ENCODE measurements around the gene CKS1B. TPM values are rescaled to one million over a fixed set of nuclear protein-coding genes. Genes with fewer than 3 reads are reported as not detected.

The CKS1B gene
- total and polyA plus RNA-seq, 8 donors = 4.7 to 73.3 (median 30.6) TPM

DNA sequence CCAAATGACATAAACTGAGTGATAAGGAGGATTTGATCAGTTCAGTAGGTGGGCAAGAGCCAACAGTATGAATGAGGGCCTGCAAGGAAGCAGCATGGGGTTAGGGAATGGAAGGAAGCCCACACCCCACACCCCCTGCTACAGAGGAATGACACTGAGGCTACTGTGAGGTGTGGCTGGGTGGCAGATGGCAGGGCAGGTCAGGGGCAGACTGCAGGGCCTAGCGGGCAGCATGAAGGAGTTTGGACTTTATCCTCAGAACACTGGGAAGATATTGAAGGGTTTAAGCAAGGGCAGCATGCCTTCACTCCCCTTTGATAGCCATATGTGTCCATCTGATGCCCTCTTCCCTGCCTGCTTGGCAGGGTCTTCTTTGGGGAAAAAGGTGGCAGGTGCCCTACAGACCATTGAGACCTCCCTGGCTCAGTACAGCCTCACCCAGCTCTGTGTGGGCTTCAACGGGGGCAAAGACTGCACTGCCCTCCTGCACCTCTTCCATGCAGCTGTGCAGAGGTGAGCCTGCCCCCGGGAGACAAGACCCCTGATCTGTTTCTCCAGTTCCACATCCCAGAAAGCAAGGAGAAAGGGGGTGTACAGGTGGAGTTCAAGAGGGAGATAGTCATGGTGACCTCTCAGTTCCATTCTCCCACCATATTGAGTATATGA, 14.8 kb downstream of the CKS1B start:
- no peak for DNase-seq
- no peak for TF ChIP-seq POLR2A (IDR thresholded peaks at IDR 0.05)
- TF ChIP-seq, protein P1, sequence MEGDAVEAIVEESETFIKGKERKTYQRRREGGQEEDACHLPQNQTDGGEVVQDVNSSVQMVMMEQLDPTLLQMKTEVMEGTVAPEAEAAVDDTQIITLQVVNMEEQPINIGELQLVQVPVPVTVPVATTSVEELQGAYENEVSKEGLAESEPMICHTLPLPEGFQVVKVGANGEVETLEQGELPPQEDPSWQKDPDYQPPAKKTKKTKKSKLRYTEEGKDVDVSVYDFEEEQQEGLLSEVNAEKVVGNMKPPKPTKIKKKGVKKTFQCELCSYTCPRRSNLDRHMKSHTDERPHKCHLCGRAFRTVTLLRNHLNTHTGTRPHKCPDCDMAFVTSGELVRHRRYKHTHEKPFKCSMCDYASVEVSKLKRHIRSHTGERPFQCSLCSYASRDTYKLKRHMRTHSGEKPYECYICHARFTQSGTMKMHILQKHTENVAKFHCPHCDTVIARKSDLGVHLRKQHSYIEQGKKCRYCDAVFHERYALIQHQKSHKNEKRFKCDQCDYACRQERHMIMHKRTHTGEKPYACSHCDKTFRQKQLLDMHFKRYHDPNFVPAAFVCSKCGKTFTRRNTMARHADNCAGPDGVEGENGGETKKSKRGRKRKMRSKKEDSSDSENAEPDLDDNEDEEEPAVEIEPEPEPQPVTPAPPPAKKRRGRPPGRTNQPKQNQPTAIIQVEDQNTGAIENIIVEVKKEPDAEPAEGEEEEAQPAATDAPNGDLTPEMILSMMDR (IDR thresholded peaks at IDR 0.05) = no peak
- no peak for TF ChIP-seq EP300 (IDR thresholded peaks at IDR 0.05)
- no peak for TF ChIP-seq POLR2AphosphoS5 (IDR thresholded peaks at IDR 0.05)

DNA sequence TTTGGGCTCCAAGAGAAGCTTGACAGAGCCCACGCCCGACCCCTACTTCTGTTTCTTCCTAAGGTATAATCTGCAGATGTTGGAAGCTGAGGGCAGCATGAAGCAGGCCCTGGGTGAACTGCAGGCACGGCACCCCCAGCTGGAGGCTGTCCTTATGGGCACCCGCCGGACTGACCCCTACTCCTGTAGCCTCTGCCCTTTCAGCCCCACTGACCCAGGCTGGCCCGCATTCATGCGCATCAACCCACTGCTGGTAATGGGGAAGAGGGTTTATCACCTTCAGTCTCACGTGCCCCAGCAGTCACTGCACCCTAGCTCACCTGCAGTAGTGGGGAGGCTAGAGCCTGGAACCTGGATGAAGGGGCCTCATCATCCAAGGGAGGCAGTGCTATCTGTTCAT, 15.8 kb downstream of the CKS1B start:
- Histone ChIP-seq H3K36me3 (peaks cover 19 to 62% (median 56%) of the 10 kb centered on the region in 4 donors), H3K27ac (no peak overlapping the region), H3K4me3 (no peak overlapping the region), H3K4me1 (peaks cover 8 to 29% (median 14%) of the 10 kb centered on the region in 4 donors), H3K9me3 (no peaks in the 10 kb centered on the region), H3K27me3 (no peaks in the 10 kb centered on the region)
- intact Hi-C loops (cut with DNase I; ENCODE audit: low total_unique reads) = no loop called here
- TF ChIP-seq POLR2A (IDR thresholded peaks at IDR 0.05) (no peak), EP300 (IDR thresholded peaks at IDR 0.05) (no peak), POLR2AphosphoS5 (IDR thresholded peaks at IDR 0.05) (no peak)
- TF ChIP-seq, protein P1 (IDR thresholded peaks at IDR 0.05) = no peak
- whole genome bisulfite sequencing, 5 donors = 89 to 93% (median 90%) methylated on average over 8 of the region's 8 CpGs
- DNase-seq = no peak

More for the DNA sequence above, 14.8 kb downstream of the CKS1B start:
- Histone ChIP-seq H3K36me3 (peaks cover 19 to 62% (median 56%) of the 10 kb centered on the region in 4 donors), H3K27me3 (no peaks in the 10 kb centered on the region), H3K9me3 (no peaks in the 10 kb centered on the region), H3K4me3 (no peak overlapping the region), H3K4me1 (peaks cover 3 to 26% (median 14%) of the 10 kb centered on the region in 4 donors), H3K27ac (no peak overlapping the region)
- intact Hi-C loops (cut with DNase I; ENCODE audit: low total_unique reads) = no loop called here
- 75 to 90% (median 82%) methylated on average over 3 of the region's 3 CpGs for WGBS, 5 donors

DNA sequence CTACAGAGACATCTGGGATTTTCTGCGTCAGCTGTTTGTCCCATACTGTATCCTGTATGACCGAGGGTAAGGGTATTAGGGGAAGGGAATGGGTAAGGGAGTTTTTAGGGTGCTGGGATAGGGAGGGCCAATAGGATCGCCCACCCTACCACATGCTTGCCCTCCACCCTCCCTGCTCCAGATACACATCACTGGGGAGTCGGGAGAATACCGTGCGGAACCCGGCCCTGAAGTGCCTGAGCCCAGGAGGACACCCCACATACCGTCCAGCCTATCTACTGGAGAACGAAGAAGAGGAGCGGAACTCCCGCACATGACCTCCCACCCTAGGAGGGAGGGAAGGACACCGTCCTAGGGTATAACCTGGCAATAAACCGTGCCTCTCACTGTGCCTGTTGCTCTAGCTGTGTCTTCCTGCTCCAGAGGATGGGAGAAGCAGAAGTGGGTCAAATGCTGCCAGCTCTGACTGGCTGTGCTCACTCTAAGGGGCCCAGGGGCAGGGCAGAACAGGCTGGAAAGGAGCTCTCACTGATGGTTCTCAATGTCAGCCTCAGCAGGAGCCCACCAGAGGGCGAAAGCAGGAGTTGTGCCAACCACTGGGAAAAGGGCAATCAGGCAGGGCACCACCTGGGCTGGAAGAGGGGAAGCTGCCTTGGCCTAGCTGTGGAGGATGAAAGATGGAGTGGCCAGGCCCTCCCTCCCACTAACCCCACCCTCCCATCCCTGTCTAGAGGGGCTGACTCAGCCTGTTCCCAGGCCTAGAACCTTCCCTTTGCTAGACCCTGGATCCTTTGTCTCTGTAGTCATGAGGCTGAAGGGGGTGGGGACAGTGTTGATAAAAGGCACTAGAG, 18.5 kb downstream of the CKS1B start:
- H3K4me3 ChIP-seq = no peak overlapping the region
- peak in 1 of 2 donors; percentile 39 for DNase-seq
- intact Hi-C loops (cut with DNase I; ENCODE audit: low total_unique reads) = no loop called here
- peaks cover 8 to 39% (median 18%) of the 10 kb centered on the region in 4 donors for H3K4me1 ChIP-seq
- H3K27ac ChIP-seq = no peak overlapping the region
- no peak for TF ChIP-seq POLR2A (IDR thresholded peaks at IDR 0.05)
- H3K9me3 ChIP-seq = no peaks in the 10 kb centered on the region
- WGBS, 5 donors = 71 to 85% (median 78%) methylated on average over 9 to 14 of the region's 14 CpGs
- peaks cover 13 to 50% (median 45%) of the 10 kb centered on the region in 4 donors for H3K36me3 ChIP-seq
- no peaks in the 10 kb centered on the region for H3K27me3 ChIP-seq

DNA sequence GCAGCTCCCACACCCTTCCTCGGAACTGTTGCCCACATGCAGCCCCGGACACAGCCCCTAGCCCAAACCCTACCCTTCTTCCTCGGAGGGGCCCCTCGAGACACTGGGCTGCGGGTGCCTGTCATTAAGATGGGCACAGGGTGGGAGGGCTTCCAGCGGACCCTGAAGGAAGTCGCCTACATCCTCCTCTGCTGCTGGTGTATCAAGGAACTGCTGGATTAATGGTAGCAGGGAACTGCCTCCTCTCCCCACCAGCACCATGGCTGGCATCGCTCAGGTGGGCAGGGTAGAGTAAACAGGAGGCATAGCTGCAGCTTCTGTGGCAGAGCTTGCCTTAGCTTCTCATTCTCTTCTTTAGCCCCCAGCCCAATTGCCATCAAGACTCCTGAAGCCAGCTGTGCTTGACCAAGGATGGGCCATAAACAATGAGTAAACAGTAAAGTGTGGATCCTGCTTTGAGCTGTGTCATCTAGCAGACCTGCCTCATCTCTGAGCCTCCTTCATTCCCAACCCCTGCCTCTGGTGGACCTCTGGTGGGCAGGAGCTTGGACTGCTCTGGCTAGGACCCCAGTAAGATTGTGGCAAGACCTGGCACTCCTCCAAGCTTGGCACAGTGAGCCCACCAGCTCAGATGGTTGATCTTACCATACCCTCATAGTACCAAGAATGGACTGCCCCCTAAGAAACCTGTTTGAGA, 19.2 kb downstream of the CKS1B start, which contains the start of gene LENEP:
Gene LENEP, plus strand, starts transcription at position 15 of the 697 bp plus-strand sequence. Its CDS starts 22 bp downstream, at position 37.
- TF ChIP-seq POLR2A (IDR thresholded peaks at IDR 0.05) = no peak
- no peak for TF ChIP-seq EP300 (IDR thresholded peaks at IDR 0.05)
- no peak for TF ChIP-seq POLR2AphosphoS5 (IDR thresholded peaks at IDR 0.05)
- TF ChIP-seq, protein P1 (IDR thresholded peaks at IDR 0.05) = no peak
- peak within 1 kb of the TSS in 1 of 5 donors; percentile 15 for H3K27ac ChIP-seq
- peaks cover 7 to 42% (median 38%) of the 10 kb centered on the region in 4 donors for H3K36me3 ChIP-seq
- WGBS, 5 donors = 60 to 82% (median 69%) methylated on average over 5 to 8 of the region's 8 CpGs
- H3K27me3 ChIP-seq = no peaks in the 10 kb centered on the region
- H3K4me3 ChIP-seq = no peak within 1 kb of the TSS
- DNase-seq = no peak
- intact Hi-C loops (cut with DNase I; ENCODE audit: low total_unique reads) = no loop called here
- no peaks in the 10 kb centered on the region for H3K9me3 ChIP-seq
- H3K4me1 ChIP-seq = peaks cover 8 to 41% (median 21%) of the 10 kb centered on the region in 4 donors
